IPS-18a (cell line): ENCODE results near the gene CDK5RAP2.

Experiments
- H3K27ac ChIP-seq: one replicate; pipeline ENCODE4 v1.5.1; 2013; ENCODE audit warnings: low read length
- H3K27me3 ChIP-seq: one replicate; pipeline ENCODE4 v1.6.1; 2013; ENCODE audit warnings: mild to moderate bottlenecking, low read length; ENCODE audit not compliant: control insufficient read depth, insufficient read depth
- H3K36me3 ChIP-seq: one replicate; pipeline ENCODE4 v1.6.1; 2013; ENCODE audit warnings: low read depth, low read length; ENCODE audit not compliant: control insufficient read depth
- H3K4me1 ChIP-seq: one replicate; pipeline ENCODE4 v1.6.1; 2013; ENCODE audit warnings: low read depth, low read length; ENCODE audit not compliant: control insufficient read depth
- H3K4me3 ChIP-seq: one replicate; pipeline ENCODE4 v1.5.1; 2013; ENCODE audit warnings: low read length
- H3K9ac ChIP-seq: one replicate; pipeline ENCODE4 v1.6.1; 2013; ENCODE audit warnings: mild to moderate bottlenecking, low read length, moderate library complexity
- H3K9me3 ChIP-seq: one replicate; pipeline ENCODE4 v1.6.1; 2013; ENCODE audit warnings: low read depth, low read length; ENCODE audit not compliant: control insufficient read depth

The CDK5RAP2 gene

DNA sequence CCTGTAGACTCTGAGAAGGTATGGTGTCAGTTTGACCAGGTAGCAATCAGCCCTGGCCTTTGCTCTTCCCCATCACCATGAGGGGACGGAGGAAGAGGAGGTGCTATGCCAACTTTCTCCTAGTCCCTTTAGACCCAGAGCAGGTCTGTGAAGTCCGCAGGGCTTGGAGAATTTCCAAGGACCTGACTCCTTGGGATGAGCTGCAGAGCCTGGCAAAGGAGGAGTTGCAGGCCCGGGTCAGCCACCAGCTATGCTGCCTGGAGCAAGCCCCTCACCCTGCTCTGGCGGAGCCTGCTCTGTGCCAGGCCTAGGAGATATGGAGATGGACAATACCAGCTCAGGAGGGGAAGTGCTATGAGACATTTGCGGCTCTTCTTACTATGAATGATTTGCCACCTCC lies 188.3 kb downstream of the CDK5RAP2 start:
- Histone ChIP-seq H3K27me3 (no peaks in the 10 kb centered on the region), H3K9me3 (no peaks in the 10 kb centered on the region), H3K4me3 (no peak overlapping the region), H3K36me3 (peaks cover 70% of the 10 kb centered on the region), H3K4me1 (no peaks in the 10 kb centered on the region), H3K9ac (no peak overlapping the region), H3K27ac (no peak overlapping the region)

DNA sequence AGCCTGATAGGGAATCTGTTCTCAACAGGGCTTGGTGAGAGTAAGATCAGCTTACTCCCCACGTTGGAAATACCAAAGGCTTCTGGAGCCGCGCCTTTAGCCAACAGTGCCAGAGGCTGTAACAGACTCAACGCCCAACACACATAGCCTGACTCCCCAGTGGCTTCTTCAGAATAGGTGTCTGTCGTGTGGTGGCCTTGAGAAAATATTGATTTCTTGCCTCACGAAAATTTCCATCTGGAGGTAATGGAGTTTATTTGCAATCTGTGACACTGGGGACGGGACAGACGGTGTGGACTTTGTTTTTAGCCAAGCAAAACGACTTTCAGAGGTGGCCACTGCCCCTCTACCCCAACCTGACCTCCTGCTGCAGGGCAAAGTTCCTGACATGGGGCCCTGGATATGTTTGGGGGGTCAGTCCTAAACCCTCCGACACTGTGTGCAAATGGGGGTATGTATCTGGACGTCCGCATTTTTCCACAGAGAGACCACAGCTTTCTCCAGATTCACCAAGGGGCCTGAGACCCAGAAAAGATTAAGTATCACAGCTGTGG lies 189.3 kb downstream of the CDK5RAP2 start:
- H3K4me3 ChIP-seq, result no peak overlapping the region
- H3K27ac ChIP-seq, result no peak overlapping the region
- no peaks in the 10 kb centered on the region for H3K27me3 ChIP-seq
- H3K36me3 ChIP-seq, result peaks cover 61% of the 10 kb centered on the region
- no peaks in the 10 kb centered on the region for H3K9me3 ChIP-seq
- no peaks in the 10 kb centered on the region for H3K4me1 ChIP-seq
- no peak overlapping the region for H3K9ac ChIP-seq

DNA sequence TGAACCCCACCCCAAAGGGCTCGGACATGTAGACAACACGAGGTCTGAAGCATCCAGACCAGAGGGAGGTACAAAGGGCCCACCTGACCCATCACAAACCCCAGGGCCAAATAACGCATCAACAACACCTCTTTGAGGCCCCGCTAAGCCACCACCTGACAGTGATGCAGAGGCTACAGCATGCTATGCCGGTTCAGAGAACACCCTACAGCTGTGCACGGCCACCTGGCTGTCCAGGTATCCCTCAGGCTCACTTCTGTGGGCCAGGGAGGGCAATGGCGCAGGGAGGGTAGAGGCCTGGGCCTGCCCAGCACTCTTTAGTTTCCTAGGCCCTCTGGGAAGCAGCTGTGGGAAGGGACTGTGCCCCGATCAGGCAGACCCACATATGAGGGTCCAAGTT lies 190.1 kb downstream of the CDK5RAP2 start:
- Histone ChIP-seq H3K4me1 (no peaks in the 10 kb centered on the region), H3K4me3 (no peak overlapping the region), H3K9ac (no peak overlapping the region), H3K27me3 (no peaks in the 10 kb centered on the region), H3K9me3 (no peaks in the 10 kb centered on the region), H3K36me3 (peaks cover 59% of the 10 kb centered on the region), H3K27ac (no peak overlapping the region)

GRCh38 chr9:120389300-120389699 lies 190.7 kb downstream of the CDK5RAP2 start:
- Histone ChIP-seq H3K27ac (no peak overlapping the region), H3K4me3 (no peak overlapping the region), H3K27me3 (no peaks in the 10 kb centered on the region), H3K4me1 (no peaks in the 10 kb centered on the region), H3K9ac (no peak overlapping the region), H3K9me3 (no peaks in the 10 kb centered on the region), H3K36me3 (peaks cover 54% of the 10 kb centered on the region)

DNA sequence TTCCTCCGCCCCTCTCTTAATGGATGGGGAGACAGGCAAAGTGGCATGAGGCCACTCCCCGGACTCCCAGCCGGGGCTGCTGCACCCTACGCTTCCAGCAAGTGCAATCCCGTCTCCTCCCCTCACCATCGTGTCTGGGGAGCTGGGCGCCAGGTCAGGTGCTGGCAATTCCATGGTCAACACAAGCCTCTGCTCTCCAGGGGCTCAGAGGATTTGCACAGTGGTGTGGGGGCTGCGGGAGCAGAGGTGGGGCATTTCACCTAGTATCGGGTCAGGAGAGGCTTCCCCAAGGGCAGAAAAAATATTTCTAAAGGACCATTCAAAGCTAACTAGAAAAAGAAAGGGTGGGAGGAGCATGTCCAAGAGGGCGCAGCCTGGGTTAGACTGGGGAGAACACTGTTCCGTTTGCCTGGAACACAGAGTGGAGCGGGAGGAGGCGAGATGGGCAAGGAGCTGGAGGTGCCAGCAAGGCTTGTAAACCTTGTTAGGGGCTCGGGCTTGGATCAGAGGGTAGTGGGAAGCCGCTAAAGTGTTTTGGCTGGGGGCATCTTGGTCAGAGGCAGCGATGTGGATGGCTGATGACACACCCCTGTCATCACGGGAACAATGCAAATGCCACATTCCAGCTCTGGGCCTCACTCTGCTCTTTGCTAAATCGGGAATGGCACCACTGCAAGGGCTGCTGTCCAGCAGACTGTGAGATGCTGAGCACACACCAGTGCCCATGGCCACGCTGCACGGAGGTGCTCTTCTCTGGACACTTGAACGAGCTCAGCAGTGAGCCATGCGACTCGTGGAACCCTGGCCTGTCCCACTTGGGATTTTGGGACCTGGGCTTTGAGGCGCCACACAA lies 191.7 kb downstream of the CDK5RAP2 start:
- H3K9me3 ChIP-seq, result no peaks in the 10 kb centered on the region
- no peak overlapping the region for H3K4me3 ChIP-seq
- no peak overlapping the region for H3K9ac ChIP-seq
- no peak overlapping the region for H3K27ac ChIP-seq
- no peaks in the 10 kb centered on the region for H3K27me3 ChIP-seq
- no peaks in the 10 kb centered on the region for H3K4me1 ChIP-seq
- H3K36me3 ChIP-seq, result peaks cover 44% of the 10 kb centered on the region

GRCh38 chr9:120387257-120388002 lies 192.5 kb downstream of the CDK5RAP2 start:
- no peak overlapping the region for H3K9ac ChIP-seq
- H3K4me3 ChIP-seq, result no peak overlapping the region
- H3K27me3 ChIP-seq, result no peaks in the 10 kb centered on the region
- no peak overlapping the region for H3K27ac ChIP-seq
- H3K4me1 ChIP-seq, result no peaks in the 10 kb centered on the region
- no peaks in the 10 kb centered on the region for H3K9me3 ChIP-seq
- H3K36me3 ChIP-seq, result peaks cover 37% of the 10 kb centered on the region

- Histone ChIP-seq H3K4me3 (no peak overlapping the region), H3K4me1 (no peaks in the 10 kb centered on the region), H3K9me3 (no peaks in the 10 kb centered on the region), H3K27ac (no peak overlapping the region), H3K27me3 (no peaks in the 10 kb centered on the region), H3K9ac (no peak overlapping the region), H3K36me3 (peaks cover 28% of the 10 kb centered on the region)
Observed at GRCh38 chr9:120386390-120387131, 193.4 kb downstream of the CDK5RAP2 start.

- H3K4me3 ChIP-seq, result no peak overlapping the region
- no peak overlapping the region for H3K9ac ChIP-seq
- H3K27ac ChIP-seq, result no peak overlapping the region
- no peaks in the 10 kb centered on the region for H3K9me3 ChIP-seq
- H3K27me3 ChIP-seq, result no peaks in the 10 kb centered on the region
- no peaks in the 10 kb centered on the region for H3K4me1 ChIP-seq
- peaks cover 20% of the 10 kb centered on the region for H3K36me3 ChIP-seq
Observed at GRCh38 chr9:120385606-120386389, 194.2 kb downstream of the CDK5RAP2 start.

DNA sequence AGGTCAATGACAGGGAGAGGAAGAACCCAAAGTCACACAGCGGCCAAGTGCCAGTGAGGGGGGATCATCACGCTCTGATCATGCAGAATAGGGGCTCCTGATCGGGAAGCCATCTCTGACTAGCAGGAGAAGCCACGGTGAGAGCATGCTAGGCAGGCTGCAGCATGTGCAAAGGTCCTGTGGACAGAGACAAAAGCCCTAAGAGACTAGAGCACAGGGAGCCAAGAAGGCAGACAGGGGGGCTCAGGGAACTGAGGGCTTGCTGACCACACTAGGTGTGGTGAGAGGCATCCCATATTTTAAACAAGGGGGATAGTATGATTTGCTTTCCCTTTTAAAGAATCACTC lies 195.1 kb downstream of the CDK5RAP2 start:
- no peak overlapping the region for H3K27ac ChIP-seq
- no peak overlapping the region for H3K9ac ChIP-seq
- no peaks in the 10 kb centered on the region for H3K27me3 ChIP-seq
- H3K36me3 ChIP-seq, result peaks cover 12% of the 10 kb centered on the region
- no peaks in the 10 kb centered on the region for H3K9me3 ChIP-seq
- no peaks in the 10 kb centered on the region for H3K4me1 ChIP-seq
- no peak overlapping the region for H3K4me3 ChIP-seq

- no peak overlapping the region for H3K27ac ChIP-seq
- H3K4me3 ChIP-seq, result no peak overlapping the region
- no peaks in the 10 kb centered on the region for H3K9me3 ChIP-seq
- no peaks in the 10 kb centered on the region for H3K4me1 ChIP-seq
- peaks cover 8% of the 10 kb centered on the region for H3K36me3 ChIP-seq
- no peaks in the 10 kb centered on the region for H3K27me3 ChIP-seq
- no peak overlapping the region for H3K9ac ChIP-seq
Observed at GRCh38 chr9:120383999-120384924, 195.7 kb downstream of the CDK5RAP2 start.
